Activated naive CD4-positive, alpha-beta T cell treated with anti-CD3 and anti-CD28 coated beads, Interleukin-2, amount 50 U/mL, for 16 hours (primary cell): ENCODE data around the gene ASRGL1.
"Not testable (repeated sequence)": the region's sequence is repeated elsewhere in the genome, so short reads cannot be mapped to it uniquely, and the experiment has no call there.

Experiments
- DNase-seq: peaks from one replicate; pipeline ENCODE4 v3.0.0-alpha.2; 2020

Gene ASRGL1

GRCh38 chr11:62337303-62338181 lies at the start of gene ASRGL1:
ASRGL1 (plus strand) TSS chr11:62337448; CDS start chr11:62337978, 530 bp downstream.
- DNase-seq = peak; percentile 82

GRCh38 chr11:62295504-62295903 lies 41.7 kb upstream of the ASRGL1 start:
- DNase-seq = no peak

GRCh38 chr11:62298975-62299374 lies 38.3 kb upstream of the ASRGL1 start, which contains the start of gene SCGB1D4:
SCGB1D4 (minus strand) TSS chr11:62299075; CDS start chr11:62299010, 65 bp downstream.
- no peak for DNase-seq

- no peak for DNase-seq
Observed at GRCh38 chr11:62306227-62306626, 31.0 kb upstream of the ASRGL1 start.

- DNase-seq = no peak
Observed at GRCh38 chr11:62307950-62308349, 29.3 kb upstream of the ASRGL1 start.

GRCh38 chr11:62309991-62310390 lies 27.3 kb upstream of the ASRGL1 start:
- no peak for DNase-seq

GRCh38 chr11:62315431-62315830 lies 21.8 kb upstream of the ASRGL1 start:
- DNase-seq = no peak

- no peak for DNase-seq
Observed at GRCh38 chr11:62322524-62322923, 14.7 kb upstream of the ASRGL1 start.

- DNase-seq = peak; percentile 50
Observed at GRCh38 chr11:62324731-62325556, 12.3 kb upstream of the ASRGL1 start.

- DNase-seq = not testable (repeated sequence)
Observed at GRCh38 chr11:62325781-62326180, 11.5 kb upstream of the ASRGL1 start.

GRCh38 chr11:62326719-62327118 lies 10.5 kb upstream of the ASRGL1 start:
- not testable (repeated sequence) for DNase-seq

- DNase-seq = not testable (repeated sequence)
Observed at GRCh38 chr11:62327541-62327940, 9.7 kb upstream of the ASRGL1 start.

- not testable (repeated sequence) for DNase-seq
Observed at GRCh38 chr11:62331264-62331663, 6.0 kb upstream of the ASRGL1 start.

GRCh38 chr11:62333768-62334167 lies 3.5 kb upstream of the ASRGL1 start:
- no peak for DNase-seq

- not testable (repeated sequence) for DNase-seq
Observed at GRCh38 chr11:62336949-62337302, 322 bp upstream of the ASRGL1 start.

- no peak for DNase-seq
Observed at GRCh38 chr11:62338218-62338617, 970 bp downstream of the ASRGL1 start.

GRCh38 chr11:62340269-62340901 lies 3.1 kb downstream of the ASRGL1 start:
- DNase-seq = peak; percentile 59

- no peak for DNase-seq
Observed at GRCh38 chr11:62341588-62341987, 4.3 kb downstream of the ASRGL1 start.

- DNase-seq = not testable (repeated sequence)
Observed at GRCh38 chr11:62343646-62344190, 6.5 kb downstream of the ASRGL1 start.

GRCh38 chr11:62344210-62344609 lies 7.0 kb downstream of the ASRGL1 start:
- no peak for DNase-seq

- DNase-seq = no peak
Observed at GRCh38 chr11:62345861-62346260, 8.6 kb downstream of the ASRGL1 start.

GRCh38 chr11:62352355-62353336 lies 15.4 kb downstream of the ASRGL1 start:
- DNase-seq = no peak
